GM18909 (cell line): Measurements from ENCODE around the gene SMAD1.
A peak's percentile ranks its signal among the peaks of the same experiment; 100 is the strongest.

Source experiments
- ATAC-seq: cut with Tn5 transposase; IDR thresholded peaks from one replicate; pipeline ENCODE4 v1.9.1; 2021; ENCODE audit warnings: mild to moderate bottlenecking; ENCODE audit not compliant: unreplicated experiment, poor library complexity

The SMAD1 gene

DNA sequence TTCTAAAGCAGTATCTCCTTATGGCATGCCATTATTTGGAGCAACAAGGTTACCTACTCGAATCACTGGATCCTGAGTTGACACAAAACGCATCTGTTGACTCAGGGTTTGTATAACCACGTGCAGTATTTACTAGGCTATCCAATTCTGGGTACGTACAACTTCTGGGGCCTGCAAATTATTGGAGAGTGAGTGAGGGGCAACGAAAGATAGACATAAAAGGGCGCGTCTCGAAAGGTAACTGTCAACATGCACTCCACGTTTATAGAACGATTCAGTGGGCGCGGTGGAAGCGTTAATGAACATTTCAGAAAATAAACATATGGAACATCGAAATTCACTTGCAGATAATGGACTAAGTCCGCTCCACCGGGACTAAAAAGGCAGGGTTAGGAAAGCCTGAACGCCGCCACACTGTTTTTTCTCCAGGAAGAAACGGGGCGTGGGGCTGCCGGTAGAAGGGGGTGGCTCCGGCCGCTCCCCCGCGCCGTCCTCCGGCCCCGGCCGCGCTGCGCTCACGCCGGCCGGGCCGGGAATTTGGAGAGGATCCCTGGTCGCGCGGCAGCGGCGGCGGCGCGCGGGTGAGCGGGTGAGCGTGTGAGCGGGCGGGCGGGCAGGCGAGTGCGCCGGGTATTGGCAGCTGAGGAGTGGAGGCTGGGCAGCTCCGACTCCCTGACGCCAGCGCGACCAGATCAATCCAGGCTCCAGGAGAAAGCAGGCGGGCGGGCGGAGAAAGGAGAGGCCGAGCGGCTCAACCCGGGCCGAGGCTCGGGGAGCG, at the start of gene SMAD1:
TSS of gene SMAD1 (plus strand) at position 690 of the 778 bp plus-strand sequence. CDS start 32,761 bp downstream, outside the sequence.
- peak; percentile 54 for ATAC-seq

DNA sequence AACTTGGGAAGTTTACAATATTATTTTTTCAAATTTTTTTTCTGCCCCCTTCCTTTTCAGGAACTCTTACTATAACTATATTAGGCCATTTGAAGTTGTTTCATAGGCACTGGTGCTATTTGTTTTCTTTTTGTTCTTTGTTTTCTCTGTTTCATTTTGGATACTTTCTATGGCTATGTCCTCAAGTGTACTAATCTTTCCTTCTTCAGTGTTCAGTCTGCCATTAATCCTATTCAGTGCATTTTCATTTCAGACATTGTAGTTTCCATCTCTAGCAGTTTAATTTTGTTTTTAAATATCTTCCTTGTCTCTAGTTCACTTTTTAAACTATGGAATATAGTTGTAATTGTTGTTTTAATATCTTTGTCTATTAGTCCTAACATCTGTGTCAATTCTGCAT, 48.0 kb upstream of the SMAD1 start:
- ATAC-seq: no peak

DNA sequence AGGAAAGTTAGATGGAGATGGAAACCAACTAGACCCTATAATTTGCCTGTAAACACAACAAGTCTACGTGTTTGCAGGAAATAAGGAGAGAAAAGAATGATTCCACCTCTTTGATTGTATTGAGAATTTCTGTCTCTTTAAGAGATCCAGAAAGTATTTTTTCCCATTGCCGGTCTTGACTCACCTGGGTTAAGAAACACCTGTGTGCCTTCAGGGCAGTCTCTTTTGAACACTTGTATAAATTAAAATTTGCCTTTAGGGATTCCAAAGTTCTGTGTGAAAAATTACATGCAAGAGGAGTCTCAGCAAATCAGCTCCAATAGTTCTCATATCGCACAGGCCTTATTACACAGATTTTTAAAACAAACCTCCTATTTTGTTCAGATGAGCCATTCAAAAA, 46.0 kb upstream of the SMAD1 start:
- no peak for ATAC-seq

DNA sequence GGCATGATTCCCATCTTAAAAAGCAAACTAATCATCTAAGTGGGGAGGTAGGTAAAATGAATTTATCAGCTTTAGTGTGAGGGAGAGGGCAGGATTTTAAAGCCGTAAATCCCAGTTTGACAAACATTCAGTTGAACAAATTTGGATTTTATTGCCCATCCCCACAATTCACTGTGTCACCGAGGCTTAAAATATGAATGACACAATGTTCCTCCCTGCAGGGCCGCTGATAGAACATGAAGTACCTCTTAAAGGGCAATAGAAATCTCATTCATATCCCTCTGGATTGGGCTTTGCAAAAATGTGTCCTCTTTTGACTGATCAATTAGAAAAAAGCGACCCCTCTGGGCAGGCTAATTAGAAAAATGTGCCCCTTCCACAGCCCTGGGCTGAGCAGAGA, 45.5 kb upstream of the SMAD1 start:
- no peak for ATAC-seq

DNA sequence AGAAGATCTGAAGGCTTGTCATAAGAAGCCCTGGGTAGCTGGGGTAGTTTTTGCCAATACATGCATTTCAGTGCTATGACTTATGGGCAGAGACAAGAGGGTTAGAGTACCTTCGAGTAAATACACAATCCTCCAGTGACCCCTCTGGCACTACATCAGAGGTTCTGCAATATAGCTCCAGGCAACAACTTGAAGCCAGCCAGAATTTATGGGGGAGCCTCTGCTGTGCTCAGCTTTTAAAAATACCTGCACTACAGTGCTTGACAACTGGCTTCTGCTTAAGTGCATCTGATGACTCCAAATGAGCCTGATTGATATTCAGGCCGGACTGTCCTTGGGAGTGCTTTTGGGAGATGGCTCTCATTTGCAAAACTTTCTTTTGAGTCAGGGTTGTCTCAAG, 44.9 kb upstream of the SMAD1 start:
- no peak for ATAC-seq

DNA sequence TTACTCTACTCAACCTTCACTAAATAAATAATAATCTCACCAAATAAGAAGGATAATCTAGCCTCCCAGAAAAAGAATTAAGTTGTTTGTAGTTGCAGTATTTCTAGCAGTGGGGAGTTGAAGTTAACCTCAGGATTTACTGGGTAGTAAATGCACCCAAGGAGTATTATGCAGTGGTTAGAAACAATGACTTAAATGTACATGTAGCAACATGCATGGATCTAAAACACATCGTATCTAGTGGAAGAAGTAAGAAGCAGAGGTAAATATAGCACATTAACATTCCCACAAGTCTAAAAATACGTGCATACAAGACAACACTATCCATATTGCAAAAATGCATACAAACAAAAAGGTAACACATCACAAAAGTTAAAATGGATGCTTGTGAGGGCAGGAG, 44.2 kb upstream of the SMAD1 start:
- no peak for ATAC-seq

DNA sequence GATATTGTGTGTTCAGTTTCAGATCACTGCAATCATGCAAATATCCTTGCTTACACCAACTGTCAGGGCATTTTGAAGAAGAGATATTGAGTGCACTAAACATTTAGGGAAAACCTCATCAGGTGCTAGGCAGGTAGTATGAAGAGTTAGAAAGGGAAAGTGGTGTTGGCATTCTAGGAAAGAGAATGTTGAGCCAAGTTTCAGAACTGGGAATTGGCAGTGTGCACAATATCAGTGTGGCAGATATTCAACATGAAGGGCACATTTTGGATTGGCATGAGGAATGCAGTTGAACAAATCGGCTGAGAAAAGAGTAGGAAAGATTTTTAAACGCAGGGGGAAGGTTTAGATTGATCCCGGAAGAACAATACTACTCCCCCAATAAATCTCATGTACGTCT, 43.4 kb upstream of the SMAD1 start:
- no peak for ATAC-seq

DNA sequence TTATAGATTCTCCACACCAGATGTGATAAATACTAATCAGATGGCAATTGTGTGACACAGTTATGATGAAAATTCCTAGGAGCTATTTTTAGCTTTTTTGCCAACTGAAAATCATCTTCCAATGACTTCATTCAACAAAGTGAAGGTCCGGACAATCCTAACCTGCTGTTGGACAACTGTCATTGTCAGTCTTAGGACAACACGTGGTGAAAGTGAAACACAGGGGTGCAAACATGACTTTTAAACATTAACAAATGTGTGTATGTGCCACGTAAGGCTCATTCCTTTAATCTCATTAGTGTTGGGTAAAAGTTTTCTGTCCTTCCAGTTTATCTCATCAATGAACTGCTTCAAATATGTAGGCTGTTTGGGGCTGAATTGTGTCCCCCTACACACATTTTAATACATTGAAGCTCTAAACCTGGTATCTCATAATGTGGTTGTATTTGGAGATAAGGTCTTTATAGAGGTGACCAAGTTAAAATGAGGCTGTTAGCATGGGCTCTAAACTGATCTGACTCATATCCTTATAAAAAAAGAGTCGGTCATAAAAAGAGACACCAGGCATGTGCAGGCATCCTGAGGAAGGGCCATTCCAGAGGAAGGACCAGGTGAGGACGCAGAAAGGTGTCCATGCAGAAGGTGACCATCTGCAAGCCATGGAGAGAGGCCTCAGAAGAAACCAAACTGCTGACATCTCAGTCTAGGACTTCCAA, 41.2 kb upstream of the SMAD1 start:
- ATAC-seq: no peak

DNA sequence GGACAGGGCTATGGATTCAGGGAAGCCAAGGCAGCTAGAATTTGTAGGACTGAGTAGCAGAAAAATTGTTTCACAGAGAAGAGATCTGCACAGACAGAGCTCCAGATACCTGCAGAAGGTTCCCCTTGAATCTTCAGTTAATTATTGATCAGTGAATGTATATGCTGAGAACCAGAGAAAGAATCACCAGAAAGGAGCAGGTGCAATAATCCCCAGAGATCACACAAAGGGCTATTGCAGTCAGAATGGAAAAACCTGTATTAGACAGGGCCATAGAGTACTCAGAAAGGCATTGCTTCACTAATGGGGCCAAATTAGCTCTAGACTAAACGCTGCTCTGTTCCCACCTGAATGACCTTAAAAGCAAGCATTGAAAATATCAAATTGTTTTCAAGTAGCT, 35.5 kb upstream of the SMAD1 start:
- peak; percentile 97 for ATAC-seq

DNA sequence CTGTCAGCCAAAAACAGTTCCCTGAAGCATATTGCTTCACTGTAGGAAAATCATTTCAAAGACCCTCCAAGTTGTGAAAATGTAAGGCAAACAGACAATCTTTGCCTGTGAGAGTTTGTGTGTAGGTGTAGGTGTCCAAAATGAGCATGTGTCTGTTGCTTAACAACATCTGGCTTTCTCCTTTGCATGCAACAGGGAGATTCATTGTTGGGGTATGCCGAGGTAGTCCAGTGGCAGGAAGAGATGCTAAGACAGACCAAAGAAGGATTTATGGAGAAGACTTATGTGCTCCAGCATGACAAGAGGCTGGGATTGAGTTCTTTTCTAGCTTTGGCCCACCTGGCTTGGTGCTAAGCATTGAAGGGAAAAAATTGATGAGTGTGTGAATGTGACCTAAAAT, 29.8 kb upstream of the SMAD1 start:
- ATAC-seq: no peak

DNA sequence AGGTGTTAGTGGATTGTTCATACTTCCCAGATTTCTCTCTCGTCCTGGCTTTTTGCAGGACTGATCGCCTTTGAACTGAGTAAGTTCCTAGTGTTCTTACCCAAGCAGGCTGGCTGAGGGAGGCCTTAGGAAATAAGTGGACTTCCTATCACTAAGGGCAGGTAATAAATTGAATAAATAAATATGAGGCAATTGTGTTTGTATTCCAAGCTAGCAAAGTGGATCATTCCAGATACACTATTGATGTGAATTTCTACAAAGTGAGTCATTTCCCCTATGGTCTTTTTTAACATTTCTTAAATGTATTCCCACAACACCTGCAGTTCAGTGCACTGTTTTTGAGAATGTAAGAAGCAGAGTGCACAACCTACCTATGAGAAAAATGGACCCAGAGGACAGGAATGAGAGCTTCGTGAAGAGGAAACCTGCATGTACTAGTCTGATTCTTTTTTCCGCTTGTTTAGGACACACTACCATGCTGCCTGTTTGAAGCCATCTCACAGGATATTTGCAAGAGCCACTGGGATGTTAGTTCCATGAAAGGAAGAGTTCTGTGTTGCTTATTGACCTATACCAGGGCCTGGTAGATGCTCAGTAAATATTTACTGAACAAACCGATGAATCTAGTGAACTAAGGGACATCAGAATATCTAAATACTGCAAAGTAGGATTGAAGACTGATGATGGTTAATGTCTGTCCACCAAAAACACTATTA, 29.0 kb upstream of the SMAD1 start:
- no peak for ATAC-seq

DNA sequence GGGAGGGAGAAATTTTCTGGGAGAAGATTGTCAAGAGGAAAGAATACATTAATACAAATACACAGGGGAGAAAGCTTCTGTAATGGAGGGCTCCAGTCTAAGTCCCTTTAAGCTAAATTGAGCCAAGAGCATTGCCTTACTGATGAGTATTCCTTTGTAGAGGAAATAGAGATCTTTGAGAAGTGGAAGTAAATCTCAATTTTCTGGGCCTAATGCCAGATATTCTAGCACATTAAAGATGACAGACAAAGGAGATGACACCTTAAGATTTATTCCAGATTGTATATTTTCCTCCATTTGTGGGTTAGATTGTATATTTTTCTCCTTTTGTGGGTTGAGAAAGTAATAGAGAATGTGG, 28.5 kb upstream of the SMAD1 start:
- no peak for ATAC-seq

DNA sequence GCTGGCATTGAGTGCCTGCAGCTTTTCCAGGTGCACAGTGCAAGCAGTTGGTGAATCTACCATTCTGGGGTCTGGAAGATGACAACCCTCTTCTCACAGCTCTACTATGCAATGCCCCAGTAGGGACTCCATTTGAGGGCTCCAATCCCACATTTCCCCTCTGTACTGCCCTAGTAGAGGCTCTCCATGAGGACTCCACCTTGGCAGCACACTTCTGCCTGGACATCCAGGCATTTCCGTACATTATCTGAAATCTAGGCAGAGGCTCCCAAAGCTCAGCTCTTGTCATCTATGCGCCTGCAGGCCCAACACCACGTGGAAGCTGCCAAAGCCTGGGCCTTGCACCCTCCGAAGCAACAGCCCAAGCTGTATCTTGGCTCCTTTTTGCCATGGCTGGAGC, 8.4 kb upstream of the SMAD1 start:
- no peak for ATAC-seq

DNA sequence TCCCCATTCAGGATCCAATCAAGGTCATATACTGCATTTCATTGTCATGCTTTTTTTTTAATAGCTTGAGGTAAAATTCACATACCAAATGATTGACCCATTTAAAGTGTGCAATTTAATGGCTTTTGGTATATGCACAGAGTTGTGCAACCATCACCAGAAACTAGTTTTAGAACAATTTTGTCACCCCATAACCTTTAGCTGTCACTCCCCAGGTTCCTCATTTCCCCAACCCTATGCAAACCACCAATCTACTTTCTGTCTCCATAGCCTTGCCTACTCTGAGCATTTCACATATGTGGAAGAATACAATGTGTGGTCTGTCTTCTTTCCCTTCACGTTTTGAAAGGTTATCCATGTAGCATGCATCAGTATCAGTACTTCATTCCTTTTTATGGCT, 1.4 kb upstream of the SMAD1 start:
- peak; percentile 32 for ATAC-seq

DNA sequence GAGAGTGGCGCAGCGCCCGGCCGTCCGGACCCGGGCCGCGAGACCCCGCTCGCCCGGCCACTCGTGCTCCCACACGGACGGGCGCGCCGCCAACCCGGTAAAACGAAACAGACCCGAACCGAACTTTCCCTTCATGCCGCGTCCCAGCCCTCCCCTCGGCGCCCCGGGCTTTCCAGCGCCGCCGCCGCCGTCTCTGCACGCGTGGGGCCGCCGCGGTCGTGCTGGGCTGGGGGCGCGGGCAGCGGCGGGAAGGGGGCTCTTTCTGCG, 222 bp downstream of the SMAD1 start:
- ATAC-seq: no peak

DNA sequence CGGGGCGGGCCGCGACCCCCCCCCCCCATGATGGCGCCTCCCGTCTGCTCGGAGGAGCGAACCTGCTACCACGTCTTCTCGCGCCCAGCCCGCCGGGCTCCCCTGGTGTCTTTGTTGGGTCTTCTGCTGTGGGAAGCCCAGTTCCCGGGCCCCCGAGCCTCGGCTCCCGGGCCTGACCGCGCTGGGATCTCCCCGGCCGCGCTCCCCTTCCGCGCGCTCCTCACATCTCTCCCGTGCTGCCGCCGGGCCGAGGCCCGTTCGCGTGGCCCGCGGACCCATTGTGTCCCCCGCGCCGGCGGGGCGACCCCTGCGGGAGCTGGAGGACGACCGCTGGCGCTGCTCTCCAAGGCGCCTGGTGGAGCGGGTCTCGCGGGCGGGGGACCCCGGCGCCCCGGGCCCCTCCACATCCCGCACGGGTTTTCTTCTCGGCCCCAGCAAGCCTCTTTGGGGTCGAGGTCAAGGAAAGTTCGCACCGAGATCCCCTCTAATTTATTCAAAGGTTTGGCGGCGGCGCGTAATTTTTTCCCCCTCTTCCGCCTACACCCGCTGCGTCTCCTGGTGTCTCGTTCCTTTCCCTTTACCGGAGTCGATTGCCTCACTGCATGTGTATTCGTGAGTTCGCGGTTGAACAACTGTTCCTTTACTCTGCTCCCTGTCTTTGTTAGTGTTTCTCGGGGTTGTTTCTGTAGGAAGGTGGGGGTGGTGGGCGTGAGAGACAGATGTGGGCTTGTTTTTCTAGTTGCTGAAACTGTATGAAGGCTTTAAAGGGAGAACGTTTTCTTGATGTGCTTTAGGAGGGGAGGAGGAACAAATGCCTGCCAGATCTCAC, 770 bp downstream of the SMAD1 start:
- peak; percentile 35 for ATAC-seq

DNA sequence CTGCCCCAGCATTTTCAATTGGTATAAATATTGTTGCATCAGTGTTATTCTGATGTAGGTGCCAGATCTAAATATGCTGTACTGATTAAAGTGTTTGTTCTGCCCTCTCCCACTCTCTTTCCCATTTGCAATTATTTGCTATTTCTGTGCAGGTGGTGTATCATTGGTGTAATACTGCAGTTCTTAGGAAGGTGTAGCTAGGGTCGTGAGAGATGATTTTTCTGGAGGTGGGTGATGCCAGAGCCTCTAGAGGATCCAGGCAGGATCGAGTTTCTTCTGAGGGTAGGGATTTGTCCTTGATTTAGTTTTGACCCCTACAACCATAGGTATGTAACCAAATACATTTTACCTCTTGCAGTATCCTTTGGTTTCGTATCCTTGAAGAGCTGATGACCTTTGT, 1.9 kb downstream of the SMAD1 start:
- no peak for ATAC-seq

DNA sequence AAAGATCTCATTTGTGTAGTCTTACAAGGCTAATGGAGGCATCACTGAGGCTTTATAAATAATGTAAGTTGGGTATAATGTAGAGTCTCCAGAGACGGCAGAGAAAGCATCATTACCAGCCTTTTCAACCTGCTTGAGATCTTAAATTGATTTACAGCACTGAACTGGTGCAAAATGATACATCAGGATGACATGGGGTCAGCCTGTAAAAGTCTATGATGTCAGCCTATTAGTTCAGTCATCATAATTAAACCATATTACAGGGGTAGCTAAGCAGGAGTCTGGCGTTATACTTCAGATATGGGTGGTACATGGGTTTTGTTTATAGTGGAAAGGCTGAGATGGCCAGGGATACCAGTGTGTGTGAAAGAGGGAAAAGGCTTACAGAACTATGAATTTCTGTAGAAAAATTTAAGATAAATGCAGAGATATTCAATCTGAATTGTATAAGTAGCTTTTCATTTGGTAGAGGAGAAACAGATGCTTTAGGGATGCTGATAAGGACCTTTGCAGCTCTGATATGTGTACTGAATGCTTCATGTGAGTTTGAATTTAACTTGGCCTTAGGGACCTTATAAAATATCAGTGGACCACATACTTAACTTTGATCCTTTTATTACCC, 2.7 kb downstream of the SMAD1 start:
- ATAC-seq: no peak

DNA sequence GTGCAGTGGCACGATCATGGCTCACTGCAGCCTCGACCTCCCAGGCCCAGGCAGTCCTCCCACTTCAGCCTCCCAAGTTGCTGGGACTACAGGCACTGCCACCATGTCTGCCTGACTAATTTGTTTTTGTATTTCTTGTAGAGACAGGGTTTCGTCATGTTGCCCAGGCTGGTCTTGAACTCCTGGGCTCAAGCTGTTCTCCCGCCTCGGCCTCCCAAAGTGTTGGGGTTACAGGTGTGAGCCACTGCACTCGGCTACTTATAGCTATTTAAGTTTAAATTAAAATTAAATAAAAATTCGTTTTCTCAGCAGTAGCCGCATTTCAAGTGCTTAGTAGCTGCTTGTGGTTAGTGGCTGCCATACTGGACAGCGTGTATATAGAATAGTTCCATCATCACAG, 3.5 kb downstream of the SMAD1 start:
- no peak for ATAC-seq

DNA sequence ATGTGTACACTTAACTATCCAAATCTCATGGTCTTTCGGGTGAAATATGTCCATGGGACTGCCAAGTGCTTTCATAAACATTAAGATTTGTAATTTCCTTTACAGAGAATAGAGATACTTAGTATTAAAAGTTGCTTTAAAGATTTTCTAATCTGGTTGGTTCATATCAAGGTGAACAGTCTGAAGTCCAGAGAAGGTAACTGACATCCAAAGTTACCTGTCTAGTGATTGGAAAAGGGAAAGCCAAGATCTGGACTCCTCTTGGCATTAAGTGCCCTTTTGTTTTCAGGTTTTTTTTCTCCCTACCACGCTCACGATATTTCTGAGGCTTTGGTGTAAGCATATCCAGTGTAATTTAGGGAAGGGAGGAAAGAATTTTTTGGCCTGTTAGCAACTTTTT, 5.0 kb downstream of the SMAD1 start:
- no peak for ATAC-seq
